Epidermal melanocyte (primary cell): ENCODE data around the gene OPA1.

Source experiments
- DNase-seq: peaks from one replicate; pipeline ENCODE4 v3.0.0; 2011; ENCODE audit warnings: low spot score; ENCODE audit not compliant: insufficient read length

OPA1 gene

DNA sequence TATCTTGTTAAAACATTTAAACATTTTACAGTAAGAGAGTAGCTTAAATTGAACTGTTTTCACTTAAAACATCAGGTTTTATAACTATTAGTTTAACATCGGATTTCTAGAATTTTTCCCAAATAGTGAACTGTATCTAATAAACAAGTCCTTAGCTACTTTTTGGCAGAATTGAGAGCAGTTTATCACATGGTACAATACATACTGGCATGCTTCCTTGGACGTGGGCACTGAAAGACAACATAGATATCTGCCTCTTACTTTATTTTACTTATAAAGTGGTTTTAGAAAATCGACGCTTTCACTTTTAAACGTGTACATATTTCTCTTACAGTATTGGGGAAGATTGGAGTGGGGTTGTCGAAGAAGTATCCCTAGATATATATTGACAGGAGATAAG lies 52.8 kb downstream of the OPA1 start:
- no peak for DNase-seq

GRCh38 chr3:193648542-193649076 lies 55.6 kb downstream of the OPA1 start:
- DNase-seq: no peak

GRCh38 chr3:193650585-193650984 lies 57.6 kb downstream of the OPA1 start:
- DNase-seq: no peak

GRCh38 chr3:193655831-193656433 lies 62.9 kb downstream of the OPA1 start:
- no peak for DNase-seq

GRCh38 chr3:193656445-193656844 lies 63.4 kb downstream of the OPA1 start:
- no peak for DNase-seq

DNA sequence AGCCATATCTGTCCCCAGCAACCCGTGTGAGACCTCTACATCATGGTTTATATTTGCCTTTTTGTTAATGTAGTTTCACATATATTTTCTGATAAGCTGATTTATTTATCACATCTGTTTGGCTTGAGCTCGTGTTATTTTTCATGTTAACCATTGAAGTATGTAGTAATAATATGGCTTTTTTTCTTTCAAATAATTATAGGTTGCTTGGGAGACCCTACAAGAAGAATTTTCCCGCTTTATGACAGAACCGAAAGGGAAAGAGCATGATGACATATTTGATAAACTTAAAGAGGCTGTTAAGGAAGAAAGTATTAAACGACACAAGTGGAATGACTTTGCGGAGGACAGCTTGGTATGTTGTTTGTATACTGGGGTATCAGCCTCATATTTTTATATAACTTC lies 63.9 kb downstream of the OPA1 start:
- DNase-seq: no peak

DNA sequence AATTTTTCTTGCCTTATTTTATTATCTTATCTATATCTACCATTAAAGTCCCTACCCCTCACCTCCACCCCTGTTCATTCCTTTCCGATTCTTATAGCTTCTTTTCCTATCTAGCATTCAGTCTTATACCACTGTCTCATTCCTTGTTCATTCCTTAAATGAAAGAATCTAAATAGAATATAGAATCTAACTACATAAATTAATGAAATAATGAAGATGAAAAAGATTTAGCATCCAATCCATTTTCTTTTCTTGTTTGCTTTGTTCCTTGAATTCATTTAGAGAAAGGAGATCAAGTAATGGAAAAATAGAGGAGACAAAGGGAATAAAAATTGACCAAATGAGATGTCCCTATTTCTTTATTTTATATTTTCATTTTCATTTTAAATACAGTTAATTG lies 67.2 kb downstream of the OPA1 start:
- no peak for DNase-seq

DNA sequence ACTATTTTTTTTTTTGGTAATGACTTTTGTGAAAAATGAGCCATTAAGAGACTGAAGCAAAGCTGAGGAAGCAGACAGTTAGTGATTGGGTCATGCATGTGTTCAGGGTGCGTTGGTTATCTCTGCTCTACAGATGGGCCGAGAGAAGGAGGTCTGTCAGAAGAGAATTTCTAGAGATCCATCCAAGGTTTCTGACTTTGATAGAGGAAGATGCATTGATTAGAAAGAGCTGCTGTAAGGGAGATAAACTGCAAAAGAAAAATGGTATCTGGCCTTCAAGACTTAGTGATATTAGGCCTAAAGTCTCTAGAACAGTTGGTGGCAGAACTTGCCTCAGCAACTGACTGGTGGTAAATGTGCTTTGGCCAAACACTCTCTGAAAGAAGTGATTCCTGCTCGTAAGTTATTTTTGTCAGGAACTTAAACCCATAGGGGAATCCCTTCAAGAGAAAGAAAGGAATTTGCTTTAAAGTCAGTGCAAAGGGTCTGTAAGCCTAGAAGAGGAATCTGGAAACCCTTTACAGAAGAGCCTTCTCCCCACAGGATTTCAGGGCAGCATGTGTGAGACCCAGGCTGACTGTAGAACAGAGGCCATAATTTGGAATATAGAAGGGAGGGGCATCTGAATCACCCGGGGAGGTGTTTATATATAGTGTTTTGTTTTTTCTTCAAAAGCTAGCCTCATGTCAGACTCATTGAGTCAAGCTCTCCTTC lies 67.8 kb downstream of the OPA1 start:
- DNase-seq: no peak

DNA sequence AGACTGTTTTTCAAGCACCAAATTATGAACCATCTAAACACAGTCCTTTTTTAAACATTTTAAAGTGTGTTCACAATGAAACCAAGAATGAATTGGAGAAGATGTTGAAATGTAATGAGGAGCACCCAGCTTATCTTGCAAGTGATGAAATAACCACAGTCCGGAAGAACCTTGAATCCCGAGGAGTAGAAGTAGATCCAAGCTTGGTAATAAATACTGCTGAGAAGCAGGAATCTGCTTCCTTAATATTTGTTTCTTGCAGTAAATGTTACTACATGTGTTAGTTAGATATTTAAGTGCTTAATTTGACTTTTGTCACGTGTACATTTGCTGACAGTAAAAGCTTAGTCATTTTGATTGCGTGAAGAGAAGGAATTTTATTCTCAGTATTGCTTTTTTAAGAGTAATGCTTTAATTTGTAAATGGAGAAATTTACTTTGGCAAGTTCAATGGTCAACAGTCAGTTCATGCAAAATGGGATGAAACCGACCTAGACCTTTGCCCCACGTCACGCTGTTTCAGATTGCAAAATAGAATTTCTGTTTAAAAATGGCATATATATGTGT lies 69.8 kb downstream of the OPA1 start:
- no peak for DNase-seq

- DNase-seq: no peak
Observed at GRCh38 chr3:193665370-193665989, 72.5 kb downstream of the OPA1 start.

DNA sequence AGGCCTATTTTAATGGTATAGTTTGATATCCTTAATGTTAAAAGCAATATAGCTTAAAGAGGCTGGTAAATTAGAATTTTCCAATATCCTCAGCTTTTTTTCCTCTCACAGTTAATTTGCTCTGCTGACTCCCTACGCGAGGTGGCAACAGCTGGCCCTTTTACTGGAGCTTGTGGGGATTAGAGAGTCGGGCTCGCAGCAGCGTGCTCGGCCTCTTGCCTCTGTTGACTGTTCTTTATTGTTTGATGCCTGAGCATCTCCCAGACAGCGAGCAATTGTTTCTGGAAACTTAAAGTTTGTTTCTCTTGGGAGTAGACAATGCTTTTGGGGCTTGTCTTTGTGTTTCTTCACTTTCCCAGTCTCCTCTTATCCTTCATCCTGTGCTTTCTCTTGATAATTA lies 80.8 kb downstream of the OPA1 start:
- no peak for DNase-seq

- DNase-seq: no peak
Observed at GRCh38 chr3:193674714-193675113, 81.7 kb downstream of the OPA1 start.

DNA sequence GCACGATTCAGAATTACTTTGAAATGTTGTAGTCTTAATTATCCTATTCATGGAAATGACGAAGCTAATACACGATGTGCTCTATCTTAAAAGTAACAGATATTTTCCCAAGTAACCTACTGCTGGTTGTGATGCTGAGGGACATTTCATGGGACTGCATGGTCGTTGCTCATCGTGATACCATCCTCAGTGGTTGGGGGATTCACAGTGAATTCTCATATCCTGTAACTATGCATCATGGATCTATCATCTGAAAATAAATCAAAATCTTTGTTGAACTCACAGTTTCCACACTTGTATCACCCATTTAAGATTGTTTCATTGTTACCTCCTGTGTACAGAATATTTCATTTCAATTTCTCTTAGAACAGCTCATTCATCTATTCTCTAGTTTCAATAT lies 84.7 kb downstream of the OPA1 start:
- DNase-seq: no peak

DNA sequence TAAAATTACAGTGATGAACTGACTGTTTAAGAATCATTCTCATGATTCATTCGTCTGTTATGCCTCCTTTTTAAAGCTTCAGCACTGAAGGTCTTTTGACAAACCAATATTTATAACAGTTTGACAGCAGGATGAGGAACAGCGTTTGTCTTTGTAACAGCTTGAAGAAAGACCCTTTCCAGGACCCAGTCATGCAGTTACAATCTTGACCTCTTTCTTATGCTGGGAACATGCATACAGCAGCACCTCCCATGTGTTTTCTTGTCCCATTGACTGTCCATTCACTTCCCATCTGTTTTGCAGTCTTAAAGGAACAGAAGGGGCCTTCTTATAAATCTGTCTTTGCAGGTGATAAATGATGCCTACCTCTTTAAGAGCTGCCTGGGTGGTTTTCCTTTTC lies 87.2 kb downstream of the OPA1 start:
- no peak for DNase-seq

DNA sequence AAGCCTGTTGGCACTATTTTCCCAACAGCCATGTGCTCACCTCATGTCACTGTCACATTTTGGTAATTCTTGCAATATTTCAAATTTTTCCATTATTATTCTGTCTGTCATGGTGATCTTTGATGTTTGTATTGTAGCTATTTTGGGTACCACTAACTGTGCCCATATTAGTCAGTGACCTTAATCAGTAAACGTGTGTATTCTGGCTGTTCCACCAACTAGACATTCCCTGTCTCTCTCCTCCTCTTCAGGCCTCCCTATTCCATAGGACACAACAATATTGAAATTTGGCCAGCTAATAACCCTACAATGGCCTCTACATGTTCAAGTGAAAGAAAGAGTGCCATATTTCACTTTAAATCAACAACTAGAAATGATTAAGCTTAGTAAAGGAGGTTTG lies 88.6 kb downstream of the OPA1 start:
- DNase-seq: no peak

- no peak for DNase-seq
Observed at GRCh38 chr3:193686665-193687483, 93.9 kb downstream of the OPA1 start.

GRCh38 chr3:193688834-193689714 lies 96.1 kb downstream of the OPA1 start:
- no peak for DNase-seq

DNA sequence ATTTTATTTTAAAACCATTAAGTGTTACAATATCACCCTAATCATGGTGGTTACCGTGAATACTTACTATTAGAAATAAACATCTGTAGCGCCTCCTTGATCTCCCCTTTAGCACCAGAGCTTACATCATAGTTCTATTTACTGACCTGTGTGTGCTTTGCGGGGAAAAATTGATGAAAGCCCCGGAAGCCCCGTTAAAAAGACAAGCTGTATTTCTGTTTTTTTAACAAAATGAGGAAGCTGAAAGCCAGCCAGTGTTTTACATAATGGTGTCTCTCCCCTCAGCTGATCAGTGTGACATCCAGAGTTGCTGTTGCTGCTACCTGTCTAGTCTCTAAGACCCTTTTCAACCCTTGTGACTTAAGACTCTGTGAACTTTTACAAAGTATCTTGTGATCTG lies 100.8 kb downstream of the OPA1 start:
- DNase-seq: no peak

GRCh38 chr3:193701953-193702635 lies 109.1 kb downstream of the OPA1 start:
- no peak for DNase-seq

DNA sequence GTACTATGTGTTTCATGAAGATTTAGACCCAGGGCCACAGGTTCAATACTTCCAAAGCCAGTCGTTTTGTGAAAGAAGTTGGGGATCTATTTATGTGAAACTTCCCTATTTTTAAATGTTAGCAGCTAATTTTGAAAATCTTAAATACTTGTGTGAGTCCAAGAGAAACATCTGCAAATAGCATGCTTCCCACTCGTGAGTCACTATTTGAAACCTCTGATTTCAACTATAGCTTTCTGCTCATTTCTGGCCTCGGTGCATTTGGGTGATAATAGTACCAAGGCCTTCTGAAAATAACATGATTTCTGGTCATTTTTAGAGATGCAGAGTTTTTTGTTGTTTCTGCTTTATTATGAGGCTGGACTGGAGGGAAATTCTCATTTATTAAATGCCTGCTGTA lies 110.0 kb downstream of the OPA1 start:
- DNase-seq: no peak
